ENCODE measurements around the gene LDHD.
A peak's percentile ranks its signal among the peaks of the same experiment; 100 is the strongest.

LDHD gene

GRCh38 chr16:75110637-75111513 is 5.7 kb downstream of the LDHD start:
- no peaks in the 10 kb centered on the region for H3K9me3 ChIP-seq
- H3K4me1 ChIP-seq, result no peaks in the 10 kb centered on the region
- in situ Hi-C loops (cut with MboI; ENCODE audit: low sequenced_read_pairs), result no loop called here
- H3K4me3 ChIP-seq, result no peak overlapping the region
- DNase-seq (ENCODE audit: low spot score in 2 of 2), result peak; percentile 80 to 88
- no peaks in the 10 kb centered on the region for H3K36me3 ChIP-seq (replicated peaks)
- H3K27me3 ChIP-seq (ENCODE audit: low read depth), result no peaks in the 10 kb centered on the region

GRCh38 chr16:75109732-75110243 is 6.8 kb downstream of the LDHD start:
- in situ Hi-C loops (cut with MboI; ENCODE audit: low sequenced_read_pairs), result no loop called here
- H3K4me1 ChIP-seq, result no peaks in the 10 kb centered on the region

GRCh38 chr16:75108792-75109731 is 7.5 kb downstream of the LDHD start:
- in situ Hi-C loops (cut with MboI; ENCODE audit: low sequenced_read_pairs), result no loop called here
- H3K9me3 ChIP-seq, result no peaks in the 10 kb centered on the region
- H3K36me3 ChIP-seq (replicated peaks), result no peaks in the 10 kb centered on the region
- H3K4me1 ChIP-seq, result no peaks in the 10 kb centered on the region
- H3K27me3 ChIP-seq (ENCODE audit: low read depth), result no peaks in the 10 kb centered on the region
- no peak for DNase-seq (ENCODE audit: low spot score in 2 of 2)
- H3K4me3 ChIP-seq, result no peak overlapping the region

More at GRCh38 chr16:75109732-75110243, 6.8 kb downstream of the LDHD start:
- Histone ChIP-seq H3K4me3 (no peak overlapping the region), H3K27me3 (ENCODE audit: low read depth) (no peaks in the 10 kb centered on the region), H3K9me3 (no peaks in the 10 kb centered on the region), H3K36me3 (replicated peaks) (no peaks in the 10 kb centered on the region)
- no peak for DNase-seq (ENCODE audit: low spot score in 2 of 2)

GRCh38 chr16:75107505-75107904 is 9.1 kb downstream of the LDHD start:
- Histone ChIP-seq H3K36me3 (replicated peaks) (no peaks in the 10 kb centered on the region), H3K27me3 (ENCODE audit: low read depth) (no peaks in the 10 kb centered on the region), H3K9me3 (no peaks in the 10 kb centered on the region), H3K4me3 (no peak overlapping the region), H3K4me1 (no peaks in the 10 kb centered on the region)
- in situ Hi-C loops (cut with MboI; ENCODE audit: low sequenced_read_pairs), result no loop called here
- no peak for DNase-seq (ENCODE audit: low spot score in 2 of 2)

GRCh38 chr16:75106351-75107274 is 10.0 kb downstream of the LDHD start:
- H3K4me3 ChIP-seq, result no peak overlapping the region
- in situ Hi-C loops (cut with MboI; ENCODE audit: low sequenced_read_pairs), result no loop called here
- H3K4me1 ChIP-seq, result no peaks in the 10 kb centered on the region
- DNase-seq (ENCODE audit: low spot score in 2 of 2), result no peak
- no peaks in the 10 kb centered on the region for H3K9me3 ChIP-seq
- no peaks in the 10 kb centered on the region for H3K36me3 ChIP-seq (replicated peaks)
- H3K27me3 ChIP-seq (ENCODE audit: low read depth), result no peaks in the 10 kb centered on the region

GRCh38 chr16:75105306-75106061 is 11.1 kb downstream of the LDHD start:
- no peaks in the 10 kb centered on the region for H3K9me3 ChIP-seq
- H3K4me3 ChIP-seq, result no peak overlapping the region
- no peaks in the 10 kb centered on the region for H3K27me3 ChIP-seq (ENCODE audit: low read depth)
- H3K4me1 ChIP-seq, result no peaks in the 10 kb centered on the region
- no peak for DNase-seq (ENCODE audit: low spot score in 2 of 2)
- H3K36me3 ChIP-seq (replicated peaks), result no peaks in the 10 kb centered on the region
- in situ Hi-C loops (cut with MboI; ENCODE audit: low sequenced_read_pairs), result no loop called here

- no peak for DNase-seq (ENCODE audit: low spot score in 2 of 2)
- no peaks in the 10 kb centered on the region for H3K27me3 ChIP-seq (ENCODE audit: low read depth)
- H3K4me1 ChIP-seq, result no peaks in the 10 kb centered on the region
- H3K9me3 ChIP-seq, result no peaks in the 10 kb centered on the region
- in situ Hi-C loops (cut with MboI; ENCODE audit: low sequenced_read_pairs), result loop anchor here (5.0 kb wide), 1 partner anchor 103 kb away; no protein-coding TSS in a partner anchor
- H3K4me3 ChIP-seq, result no peak overlapping the region
- H3K36me3 ChIP-seq (replicated peaks), result no peaks in the 10 kb centered on the region
These were observed 11.7 kb downstream of the LDHD start for GRCh38 chr16:75104836-75105235.

- H3K36me3 ChIP-seq (replicated peaks), result no peaks in the 10 kb centered on the region
- in situ Hi-C loops (cut with MboI; ENCODE audit: low sequenced_read_pairs), result loop anchor here (5.0 kb wide), 1 partner anchor 102 kb away; no protein-coding TSS in a partner anchor
- H3K4me3 ChIP-seq, result no peak overlapping the region
- H3K4me1 ChIP-seq, result no peaks in the 10 kb centered on the region
- H3K9me3 ChIP-seq, result no peaks in the 10 kb centered on the region
- DNase-seq (ENCODE audit: low spot score in 2 of 2), result no peak
- no peaks in the 10 kb centered on the region for H3K27me3 ChIP-seq (ENCODE audit: low read depth)
These were observed 12.6 kb downstream of the LDHD start for GRCh38 chr16:75103994-75104393.

GRCh38 chr16:75102595-75102994 is 14.0 kb downstream of the LDHD start:
- H3K9me3 ChIP-seq, result no peaks in the 10 kb centered on the region
- in situ Hi-C loops (cut with MboI; ENCODE audit: low sequenced_read_pairs), result loop anchor here (5.0 kb wide), 1 partner anchor 100 kb away; no protein-coding TSS in a partner anchor
- DNase-seq (ENCODE audit: low spot score in 2 of 2), result no peak
- H3K36me3 ChIP-seq (replicated peaks), result no peaks in the 10 kb centered on the region
- no peaks in the 10 kb centered on the region for H3K27me3 ChIP-seq (ENCODE audit: low read depth)
- no peaks in the 10 kb centered on the region for H3K4me1 ChIP-seq
- H3K4me3 ChIP-seq, result no peak overlapping the region

GRCh38 chr16:75101635-75102034 is 14.9 kb downstream of the LDHD start:
- H3K27me3 ChIP-seq (ENCODE audit: low read depth), result no peaks in the 10 kb centered on the region
- DNase-seq (ENCODE audit: low spot score in 2 of 2), result no peak
- no peaks in the 10 kb centered on the region for H3K4me1 ChIP-seq
- H3K4me3 ChIP-seq, result no peak overlapping the region
- H3K9me3 ChIP-seq, result no peaks in the 10 kb centered on the region
- no peaks in the 10 kb centered on the region for H3K36me3 ChIP-seq (replicated peaks)
- in situ Hi-C loops (cut with MboI; ENCODE audit: low sequenced_read_pairs), result loop anchor here (5.0 kb wide), 1 partner anchor 99 kb away; no protein-coding TSS in a partner anchor

- DNase-seq (ENCODE audit: low spot score in 2 of 2), result no peak
- Histone ChIP-seq H3K4me1 (no peaks in the 10 kb centered on the region), H3K4me3 (no peak overlapping the region), H3K27me3 (ENCODE audit: low read depth) (no peaks in the 10 kb centered on the region), H3K9me3 (no peaks in the 10 kb centered on the region), H3K36me3 (replicated peaks) (no peaks in the 10 kb centered on the region)
- in situ Hi-C loops (cut with MboI; ENCODE audit: low sequenced_read_pairs), result loop anchor here (5.0 kb wide), 1 partner anchor 98 kb away; no protein-coding TSS in a partner anchor
These were observed 16.0 kb downstream of the LDHD start for GRCh38 chr16:75100603-75100990.

All from HAP-1 (cell line).